GM04504 (cell line): ENCODE results near the gene SGPP1.
"Not testable (repeated sequence)": the region's sequence is repeated elsewhere in the genome, so short reads cannot be mapped to it uniquely, and the experiment has no call there.

ENCODE experiments used
- DNase-seq: peaks from one replicate; pipeline ENCODE4 v3.0.0-alpha.2; 2012; ENCODE audit warnings: low read depth

The SGPP1 gene

DNA sequence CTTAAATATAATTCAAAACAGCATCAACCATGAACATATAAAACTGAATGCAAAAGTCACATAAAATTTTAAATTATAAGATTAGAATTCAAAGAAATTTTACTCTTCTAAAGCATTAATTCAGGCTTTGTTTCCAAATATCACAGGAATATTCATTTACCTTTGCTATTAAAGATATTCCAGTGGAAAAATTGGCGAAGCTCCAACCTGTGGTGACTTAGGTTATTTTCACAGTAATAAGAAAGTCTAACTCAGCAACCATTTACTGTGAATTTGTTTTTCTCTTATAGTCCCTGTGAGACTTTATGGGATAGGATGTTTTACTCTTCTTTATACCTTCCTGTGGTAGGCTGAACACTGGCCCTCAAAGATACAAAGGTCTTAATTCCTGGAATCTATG, 89.4 kb downstream of the SGPP1 start:
- DNase-seq, result no peak

DNA sequence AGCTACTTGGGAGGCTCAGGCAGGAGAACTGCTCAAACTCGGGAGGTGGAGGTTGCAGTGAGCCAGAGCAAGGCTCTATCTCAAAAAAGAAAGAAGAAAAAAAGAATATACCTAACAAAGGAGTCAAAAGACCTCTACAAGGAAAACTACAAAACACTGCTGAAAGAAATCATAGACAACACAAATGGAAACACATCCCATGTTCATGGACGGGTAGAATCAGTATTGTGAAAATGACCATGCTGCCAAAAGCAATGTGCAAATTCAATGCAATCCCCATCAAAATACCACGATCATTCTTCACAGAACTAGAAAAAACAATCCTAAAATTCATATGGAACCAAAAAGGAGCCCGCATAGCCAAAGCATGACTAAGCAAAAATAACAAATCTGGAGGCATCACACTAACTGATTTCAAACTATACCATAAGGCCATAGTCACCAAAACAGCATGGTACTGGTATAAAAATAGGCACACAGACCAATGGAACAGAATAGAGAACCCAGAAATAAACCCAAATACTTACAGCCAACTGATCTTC, 91.7 kb downstream of the SGPP1 start:
- not testable (repeated sequence) for DNase-seq
